GM13976 (cell line): ENCODE results near the gene ZBED2.

Source experiments
- DNase-seq: peaks from one replicate; pipeline ENCODE4 v3.0.0; 2012; ENCODE audit warnings: low spot score
- CTCF ChIP-seq: IDR thresholded peaks from 2 replicates; pipeline ENCODE4 v1.5.1; 2012; ENCODE audit warnings: borderline replicate concordance, mild to moderate bottlenecking; ENCODE audit not compliant: insufficient read depth; ENCODE audit errors: extremely low read depth, missing control alignments, control extremely low read depth
- in situ Hi-C: fragments of 300-500 bp; cut with MboI; formaldehyde crosslinking; loops from one replicate; pipeline ENCODE4 v1.12.0; 2022; ENCODE audit warnings: low sequenced_read_pairs, mixed read lengths, inconsistent platforms; ENCODE audit not compliant: unreplicated experiment

The ZBED2 gene

GRCh38 chr3:111582120-111582474 is 13.0 kb downstream of the ZBED2 start:
- in situ Hi-C loops, result no loop called here
- no peak for TF ChIP-seq CTCF
- no peak for DNase-seq

- no peak for DNase-seq
- in situ Hi-C loops, result no loop called here
- no peak for TF ChIP-seq CTCF
These were observed 13.6 kb downstream of the ZBED2 start for GRCh38 chr3:111581403-111582119.

DNA sequence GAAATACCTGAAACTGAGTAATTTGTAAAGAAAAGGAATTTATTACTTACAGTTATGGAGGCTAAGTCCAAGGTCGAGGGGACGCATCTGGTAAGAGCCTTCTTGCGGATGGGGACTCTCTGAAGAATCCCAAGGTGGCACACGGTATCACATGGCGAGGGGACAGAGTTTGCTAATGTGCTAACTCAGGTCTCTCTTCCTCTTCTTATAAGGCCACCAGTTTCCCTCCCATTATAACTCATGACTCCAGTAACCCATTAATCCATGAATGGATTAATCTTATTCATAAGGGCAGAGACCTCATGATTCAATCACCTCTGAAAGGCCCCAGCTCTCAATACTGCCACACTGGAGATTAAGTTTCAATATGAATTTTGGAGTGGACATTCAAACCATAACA is 15.7 kb downstream of the ZBED2 start:
- TF ChIP-seq CTCF, result no peak
- in situ Hi-C loops, result no loop called here
- no peak for DNase-seq

GRCh38 chr3:111578867-111579266 is 16.3 kb downstream of the ZBED2 start:
- DNase-seq, result no peak
- in situ Hi-C loops, result no loop called here
- no peak for TF ChIP-seq CTCF

DNA sequence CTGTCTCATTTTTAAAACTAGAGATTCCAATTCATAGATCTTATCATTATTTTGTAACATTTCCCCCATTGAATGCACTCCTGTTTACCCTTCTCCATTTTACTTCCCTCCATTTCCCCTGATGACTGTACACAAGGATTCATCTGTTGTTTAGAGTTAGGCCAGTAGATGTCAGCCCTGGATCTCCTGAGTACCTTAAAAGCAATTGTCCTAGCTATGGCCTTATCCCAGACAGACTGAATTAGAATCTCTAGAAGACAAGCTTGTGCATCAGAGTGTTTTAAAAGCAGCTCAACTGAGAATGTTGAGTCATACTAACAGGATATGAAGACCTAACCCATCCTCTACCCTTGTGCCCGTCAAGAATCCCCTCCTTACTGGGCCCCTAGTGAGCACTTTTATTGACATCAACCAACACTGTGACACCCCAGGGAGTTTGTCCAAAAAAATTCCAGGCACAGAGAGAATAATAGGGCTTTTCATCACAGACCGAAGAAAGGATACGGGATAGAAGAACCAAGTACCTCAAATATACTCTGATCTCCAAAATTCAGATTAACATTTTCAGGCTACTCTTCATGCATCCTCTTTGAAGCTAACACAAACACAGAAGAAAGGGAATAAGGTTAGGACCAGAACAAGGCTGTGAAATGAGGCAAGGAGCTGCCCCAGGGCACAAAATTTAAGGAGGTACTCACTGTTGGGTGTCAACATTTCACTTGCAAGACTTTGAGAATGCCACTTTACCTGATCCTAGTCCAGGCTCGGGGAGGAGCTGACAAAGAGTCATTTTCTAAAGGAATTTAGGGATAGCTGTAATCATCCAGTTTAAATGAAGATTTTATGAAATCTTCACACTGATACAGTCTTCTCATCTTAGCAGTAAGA is 17.1 kb downstream of the ZBED2 start:
- DNase-seq, result peak; percentile 44
- in situ Hi-C loops, result no loop called here
- peak; percentile 7 for TF ChIP-seq CTCF

GRCh38 chr3:111577113-111577512 is 18.0 kb downstream of the ZBED2 start:
- TF ChIP-seq CTCF, result no peak
- DNase-seq, result no peak
- in situ Hi-C loops, result no loop called here
